ENCODE data around the gene TBL1XR1.
"Not testable (repeated sequence)": the region's sequence is repeated elsewhere in the genome, so short reads cannot be mapped to it uniquely, and the experiment has no call there.

TBL1XR1 gene

DNA sequence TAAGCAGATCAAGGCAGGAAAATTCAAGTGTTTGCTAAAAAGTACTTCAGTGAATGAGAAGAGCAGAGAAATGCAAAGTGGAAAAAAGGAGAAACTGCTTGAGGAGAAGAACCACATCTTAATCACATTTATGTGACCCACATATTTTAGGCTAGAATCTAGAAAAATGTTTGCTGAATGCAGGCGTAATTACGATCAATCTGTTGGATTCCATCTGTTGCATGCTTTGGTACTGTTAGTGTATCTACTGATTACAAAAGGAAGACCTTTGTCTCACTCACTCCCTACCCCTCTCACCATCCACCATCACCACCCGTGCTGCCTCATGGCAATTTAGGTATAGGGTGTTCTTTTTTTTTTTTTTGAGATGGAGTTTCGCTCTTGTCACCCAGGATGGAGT lies 9.7 kb upstream of the TBL1XR1 start:
- no peak for DNase-seq

DNA sequence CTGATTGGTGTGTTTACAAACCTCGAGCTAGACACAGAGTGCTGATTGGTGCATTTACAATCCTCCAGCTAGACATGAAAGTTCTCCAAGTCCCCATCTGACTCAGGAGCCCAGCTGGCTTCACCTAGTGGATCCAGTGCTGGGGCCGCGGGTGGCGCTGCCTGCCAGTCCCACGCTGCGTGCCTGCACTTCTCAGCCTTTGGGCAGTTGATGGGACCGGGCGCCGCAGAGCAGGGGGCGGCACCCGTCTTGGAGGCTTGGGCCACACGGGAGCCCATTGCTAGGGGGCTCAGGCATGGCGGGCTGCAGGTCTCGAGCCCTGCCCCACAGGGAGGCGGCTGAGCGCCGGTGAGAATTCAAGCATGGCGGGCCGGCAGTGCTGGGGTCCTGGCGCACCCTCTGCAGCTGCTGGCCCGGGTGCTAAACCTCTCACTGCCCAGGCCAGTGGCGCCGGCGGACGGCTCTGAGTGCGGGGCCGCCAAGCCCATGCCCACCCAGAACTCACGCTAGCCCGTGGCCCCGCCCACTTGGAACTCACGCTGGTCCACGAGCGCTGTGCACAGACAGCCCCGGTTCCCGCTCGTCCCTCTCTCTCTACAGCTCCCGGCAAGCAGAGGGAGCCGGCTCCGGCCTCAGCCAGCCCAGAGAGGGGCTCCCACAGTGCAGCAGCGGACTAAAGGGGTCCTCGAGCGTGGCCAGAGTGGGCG lies 6.6 kb upstream of the TBL1XR1 start:
- no peak for DNase-seq

DNA sequence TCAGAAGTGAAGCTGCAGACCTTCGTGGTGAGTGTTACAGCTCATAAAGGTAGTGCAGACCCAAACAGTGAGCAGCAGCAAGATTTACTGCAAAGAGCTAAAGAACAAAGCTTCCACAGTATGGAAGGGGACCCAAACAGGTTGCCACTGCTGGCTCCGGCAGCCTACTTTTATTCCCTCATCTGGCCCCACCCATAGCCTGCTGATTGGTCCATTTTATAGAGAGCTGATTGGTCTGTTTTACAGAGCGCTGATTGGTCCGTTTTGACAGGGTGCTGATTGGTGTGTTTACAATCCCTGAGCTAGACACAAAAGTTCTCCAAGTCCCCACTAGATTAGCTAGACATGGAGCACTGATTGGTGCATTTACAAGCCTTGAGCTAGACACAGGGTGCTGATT lies 5.7 kb upstream of the TBL1XR1 start:
- not testable (repeated sequence) for DNase-seq

DNA sequence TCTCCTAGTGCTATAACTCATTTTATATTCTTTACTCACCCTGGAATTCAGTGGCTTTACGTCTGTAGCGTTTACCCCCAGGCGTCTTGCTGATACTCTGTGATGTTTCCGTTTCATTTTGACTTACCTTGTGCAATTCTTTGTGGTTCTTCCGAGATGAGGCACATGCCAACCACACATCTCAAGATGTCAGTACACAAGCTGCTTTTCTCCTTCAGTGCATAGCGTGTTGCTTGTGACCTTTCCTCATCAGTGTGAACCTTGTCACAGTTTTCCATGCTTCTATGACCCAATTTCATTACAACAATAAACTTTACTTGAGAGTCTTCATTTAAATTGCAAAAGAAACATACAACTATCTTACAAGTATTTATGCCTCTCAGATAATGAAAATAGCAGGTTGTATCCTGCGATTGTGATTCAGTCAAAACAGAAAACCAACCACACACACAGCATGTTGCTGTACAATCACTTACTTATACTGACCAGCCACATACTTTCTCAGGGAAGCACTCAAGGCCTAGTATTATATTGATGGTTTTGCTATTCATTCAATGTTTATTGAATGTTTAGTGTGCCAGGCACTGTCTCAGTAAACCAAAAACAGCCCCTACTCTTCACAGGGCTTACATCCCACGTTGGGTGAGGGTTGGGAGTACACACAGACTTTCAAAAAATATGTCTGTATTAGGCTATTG lies 4.6 kb upstream of the TBL1XR1 start:
- DNase-seq = peak; percentile 35

DNA sequence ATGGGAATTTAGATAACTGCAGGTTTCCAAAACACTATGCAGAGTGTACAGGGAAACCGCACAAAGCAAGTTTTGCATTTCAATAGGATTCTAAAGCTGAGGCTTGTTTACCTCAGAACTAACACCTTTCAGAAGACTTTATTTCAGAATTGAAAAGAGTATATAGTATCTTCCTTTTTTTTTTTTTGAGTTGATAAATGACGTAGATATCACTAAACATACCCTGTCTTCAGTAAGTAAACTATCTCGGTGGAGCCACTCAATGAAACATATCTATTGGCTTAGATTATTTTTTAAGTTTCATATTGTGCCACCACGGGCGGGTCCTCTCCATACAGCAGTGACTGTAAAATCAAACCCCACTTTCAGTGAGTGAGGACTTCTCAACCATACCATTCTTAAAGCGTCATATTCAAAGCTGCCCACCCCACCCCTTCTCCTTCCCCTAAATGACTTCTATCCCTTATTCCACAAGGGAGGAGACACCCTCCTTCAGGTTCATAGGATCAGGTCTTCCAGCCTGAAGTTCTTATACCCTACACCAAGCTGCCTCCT lies 2.0 kb upstream of the TBL1XR1 start:
- DNase-seq = no peak

DNA sequence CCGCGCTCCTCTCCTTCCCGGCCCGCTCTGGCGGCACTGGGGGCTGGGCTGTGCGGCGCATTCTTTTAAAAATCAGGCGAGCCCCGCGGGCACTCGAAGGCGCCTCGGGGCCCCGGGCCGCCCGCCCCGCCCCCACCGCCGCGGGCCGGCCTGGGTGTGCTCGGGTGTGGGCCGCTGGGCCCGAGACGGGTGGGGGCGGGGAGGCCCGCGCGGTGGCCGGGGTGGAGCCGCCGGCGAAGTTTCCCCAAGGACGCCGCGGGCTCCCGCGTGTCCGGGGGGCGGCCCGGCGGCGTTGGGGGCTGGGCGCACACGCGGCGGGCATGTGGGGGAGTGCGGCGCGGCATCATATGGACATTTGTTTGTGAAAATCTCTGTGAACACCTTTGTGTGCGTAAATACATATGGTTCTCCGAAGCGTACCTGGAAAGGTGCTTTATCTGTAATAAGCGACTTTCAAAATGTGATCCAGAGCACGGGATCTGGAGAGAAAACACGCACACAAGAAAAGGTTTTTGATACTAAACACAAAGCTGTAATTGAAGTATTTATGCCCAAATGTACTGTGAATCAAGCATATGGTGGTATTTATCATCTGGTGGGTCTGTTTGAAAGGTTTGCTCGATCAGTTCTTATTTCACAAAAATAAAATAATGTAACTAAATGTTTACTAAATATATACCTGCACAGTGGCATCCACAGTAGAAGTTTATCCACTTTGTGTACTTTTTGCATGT lies 612 bp upstream of the TBL1XR1 start:
- no peak for DNase-seq

DNA sequence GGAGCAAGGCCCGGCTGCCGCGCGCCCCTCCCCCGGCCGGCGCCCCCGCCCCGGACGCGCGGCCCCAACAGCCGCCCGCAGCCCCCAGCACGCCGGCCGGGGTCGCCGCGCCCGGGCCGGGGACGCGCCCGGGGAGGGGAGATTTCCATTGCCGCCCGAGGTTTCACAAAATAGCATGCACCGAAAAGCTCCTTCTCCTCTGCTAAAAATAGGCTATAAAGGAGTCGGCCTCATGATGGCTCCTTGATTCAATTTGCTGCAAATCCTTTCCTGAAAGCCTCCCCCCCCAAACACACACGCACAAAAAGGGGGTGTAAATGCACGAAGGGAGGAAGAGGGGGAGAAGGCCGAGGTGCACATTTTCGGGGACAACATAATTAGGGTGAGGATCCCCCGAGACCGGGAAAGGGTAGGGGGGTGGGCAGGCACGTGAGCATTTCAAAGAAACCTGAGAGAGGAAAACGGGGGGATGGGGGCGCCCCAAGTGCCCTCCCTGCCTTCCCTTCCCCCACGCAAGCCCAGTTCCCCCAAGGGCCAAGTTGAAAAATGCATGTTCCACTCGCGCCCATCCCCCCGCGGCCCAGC lies 734 bp downstream of the TBL1XR1 start:
- no peak for DNase-seq

DNA sequence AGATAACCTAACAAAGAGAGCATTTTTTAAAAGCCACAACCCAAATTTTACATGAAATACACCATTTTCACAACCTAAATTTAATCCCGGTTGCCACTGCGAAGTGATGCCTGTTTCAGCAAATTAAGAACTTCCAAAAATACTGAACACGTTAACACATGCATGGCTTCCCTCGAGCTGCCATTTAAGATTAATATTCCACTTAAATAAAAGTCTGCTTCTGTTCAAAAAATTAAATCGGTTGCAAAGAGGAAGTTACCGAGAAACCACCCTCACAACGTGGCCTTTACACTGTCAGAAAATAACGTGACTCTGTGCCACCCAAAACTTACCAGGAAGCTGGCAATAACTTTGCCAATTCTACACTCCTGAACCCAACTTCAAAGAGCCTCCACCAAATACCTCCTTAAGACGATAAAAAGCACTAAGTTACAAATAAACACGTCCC lies 1.2 kb downstream of the TBL1XR1 start:
- peak; percentile 20 for DNase-seq

DNA sequence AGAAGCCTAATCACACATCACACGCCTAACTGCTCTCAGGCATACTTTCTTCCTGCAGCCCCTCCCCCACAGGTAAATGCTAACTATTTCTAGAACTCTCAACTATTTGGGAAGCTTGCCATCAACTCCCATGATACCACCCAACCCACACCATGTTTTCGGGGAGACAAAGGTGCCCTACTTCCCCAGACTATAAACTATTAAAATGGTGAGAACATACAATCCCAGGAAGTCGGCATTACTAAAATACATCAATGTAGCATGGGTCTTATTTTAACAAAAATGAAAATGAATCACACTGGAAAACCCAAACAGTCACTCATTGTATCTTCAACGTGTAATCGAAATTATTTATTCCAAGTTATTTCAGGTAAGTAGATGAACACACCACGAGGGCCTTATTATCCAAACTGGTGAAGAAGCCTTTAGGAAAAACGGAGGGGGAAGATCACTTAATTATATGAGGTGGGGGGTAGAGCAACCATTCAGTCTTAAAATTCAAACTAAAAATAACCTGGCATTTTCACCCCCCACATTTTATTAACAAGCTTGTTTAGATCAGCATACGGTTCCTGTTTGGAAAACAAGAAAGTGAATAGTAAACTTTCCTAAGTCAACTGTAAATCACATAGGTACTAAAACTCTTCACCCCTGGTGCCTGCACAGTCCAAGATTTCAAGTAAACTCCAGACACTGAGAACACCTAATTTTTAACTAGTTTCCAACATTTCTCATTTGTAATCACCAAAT lies 1.9 kb downstream of the TBL1XR1 start:
- DNase-seq = no peak

DNA sequence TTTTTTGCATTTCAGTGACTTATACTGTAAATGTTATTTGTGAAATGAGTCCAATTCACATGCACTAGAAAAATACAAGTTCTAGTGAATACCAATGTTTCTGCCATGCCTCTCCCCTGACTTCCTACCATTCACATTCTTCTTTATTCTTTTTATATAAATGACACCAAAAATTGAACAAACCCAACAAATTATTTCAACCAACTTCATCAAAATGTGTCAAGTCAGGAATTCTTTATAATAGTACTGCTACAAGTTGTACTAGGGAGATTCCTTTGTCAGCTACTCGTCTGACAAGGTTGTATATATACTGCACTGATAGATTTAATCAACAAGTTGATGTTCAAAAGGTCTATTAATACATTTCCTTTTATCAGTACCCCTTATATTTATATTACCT lies 3.0 kb downstream of the TBL1XR1 start:
- DNase-seq = no peak

DNA sequence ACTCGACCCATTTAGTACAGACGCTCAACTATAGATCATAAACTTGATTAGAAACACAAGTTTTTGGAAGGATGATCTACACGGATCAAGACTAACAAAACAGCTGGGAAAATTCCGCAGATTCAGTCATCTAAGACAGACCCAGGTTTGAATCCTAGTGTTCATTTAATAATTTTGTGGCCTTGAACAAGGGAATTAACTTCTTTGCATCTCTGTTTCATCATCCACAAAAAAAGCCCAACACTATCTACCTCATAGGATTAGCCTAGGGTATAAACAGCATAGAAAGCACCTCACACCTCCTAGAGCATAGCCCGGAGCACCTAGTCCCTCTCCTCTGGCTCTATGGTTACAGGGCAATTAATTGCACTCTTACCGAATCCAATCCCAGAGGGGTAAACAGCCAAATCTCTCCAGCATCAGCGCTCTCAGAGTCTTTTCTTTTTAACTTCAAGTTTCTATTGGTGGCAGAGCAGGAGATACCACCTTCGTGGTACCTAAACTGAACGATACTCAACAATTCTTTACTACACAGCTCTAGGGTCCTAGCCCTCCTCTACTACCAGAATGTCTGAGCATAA lies 3.5 kb downstream of the TBL1XR1 start:
- DNase-seq = no peak

DNA sequence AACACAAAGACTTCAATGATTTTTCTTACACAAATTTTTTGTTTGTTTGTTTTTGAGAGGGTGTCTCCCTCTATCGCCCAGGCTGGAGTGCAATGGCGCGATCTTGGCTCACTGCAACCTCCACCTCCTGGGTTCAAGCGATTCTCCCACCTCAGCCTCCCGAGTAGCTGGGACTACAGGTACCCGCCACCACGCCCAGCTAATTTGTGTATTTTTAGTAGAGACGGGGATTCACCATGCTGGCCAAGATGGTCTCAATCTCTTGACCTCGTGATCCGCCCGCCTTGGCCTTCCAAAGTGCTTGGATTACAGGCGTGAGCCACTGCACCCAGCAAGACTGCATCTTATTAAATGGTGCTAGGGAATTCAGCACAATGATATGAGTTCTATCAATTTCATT lies 4.0 kb downstream of the TBL1XR1 start:
- DNase-seq = not testable (repeated sequence)

DNA sequence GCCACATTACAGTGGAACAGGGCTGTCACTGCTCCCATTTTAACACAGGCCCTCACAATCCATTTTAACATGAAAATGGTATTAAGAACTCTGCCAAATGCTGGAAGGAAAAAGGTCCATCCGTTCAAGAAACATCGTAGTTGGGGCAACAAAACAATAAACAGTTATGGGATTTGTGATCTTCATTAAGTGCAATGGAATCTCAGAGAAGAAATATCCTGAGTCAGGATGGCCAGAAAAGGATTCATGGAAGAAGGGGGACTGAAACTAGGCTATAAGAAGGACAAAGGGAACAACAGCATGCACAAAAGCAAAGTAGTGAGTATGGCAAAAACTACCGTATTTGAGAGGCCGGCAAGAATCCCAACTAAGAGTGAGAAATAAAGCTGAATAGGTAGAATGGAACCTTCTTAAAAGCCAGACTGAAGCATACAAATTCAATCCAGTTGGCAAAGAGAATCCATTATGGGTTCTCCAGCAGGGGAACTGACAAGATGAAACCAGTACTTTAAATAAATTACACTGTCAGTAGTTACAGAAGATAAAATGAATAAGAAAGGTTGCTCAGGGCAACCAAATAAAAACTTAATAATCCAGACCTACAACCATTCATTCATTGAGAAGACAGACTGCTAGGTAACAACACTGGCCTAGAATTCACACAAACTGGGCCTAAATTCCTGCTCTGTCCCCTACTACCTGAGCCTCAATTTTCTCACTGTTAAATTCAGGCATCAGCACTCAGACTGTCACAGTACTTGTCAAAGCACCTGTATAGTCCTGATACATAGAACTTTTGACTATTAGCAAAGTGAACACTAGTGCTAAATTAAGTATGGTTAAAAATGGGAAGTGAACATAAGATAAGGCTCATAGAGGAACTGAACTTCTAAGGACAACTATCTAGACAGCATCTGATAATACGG lies 6.3 kb downstream of the TBL1XR1 start:
- DNase-seq = no peak

DNA sequence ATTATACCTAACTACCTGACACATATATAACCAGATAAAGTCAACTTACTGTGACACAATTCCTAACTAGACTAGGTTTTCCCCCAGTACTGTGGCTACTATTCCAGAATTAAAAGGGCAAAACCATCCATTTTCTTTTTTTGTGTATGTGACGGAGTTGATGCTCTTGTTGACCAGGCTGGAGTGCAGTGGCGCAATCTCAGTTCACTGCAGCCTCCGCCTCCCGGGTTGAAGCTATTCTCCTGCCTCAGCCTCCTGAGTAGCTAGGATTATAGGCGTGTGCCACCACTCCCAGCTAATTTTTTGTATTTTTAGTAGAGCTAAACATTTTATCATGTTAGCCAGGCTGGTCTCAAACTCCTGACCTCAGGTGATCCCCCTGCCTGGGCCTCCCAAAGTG lies 7.1 kb downstream of the TBL1XR1 start:
- DNase-seq = not testable (repeated sequence)

DNA sequence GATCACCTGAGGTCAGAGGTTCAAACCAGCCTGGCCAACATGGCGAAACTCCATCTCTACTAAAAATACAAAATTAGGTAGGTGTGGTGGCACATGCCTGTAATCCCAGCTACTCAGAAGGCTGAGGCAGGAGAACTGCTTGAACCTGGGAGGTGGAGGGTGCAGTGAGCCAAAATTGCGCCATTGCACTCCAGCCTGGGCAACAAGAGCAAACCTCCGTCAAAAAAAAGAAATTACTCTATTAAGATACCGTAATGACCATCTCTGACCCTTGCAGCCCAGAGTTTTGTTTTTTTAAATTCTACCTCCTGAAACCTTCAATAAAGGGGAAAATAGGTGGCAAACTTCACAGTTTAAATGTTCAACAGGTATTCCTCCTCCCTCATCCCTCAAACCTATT lies 9.0 kb downstream of the TBL1XR1 start:
- DNase-seq = not testable (repeated sequence)

DNA sequence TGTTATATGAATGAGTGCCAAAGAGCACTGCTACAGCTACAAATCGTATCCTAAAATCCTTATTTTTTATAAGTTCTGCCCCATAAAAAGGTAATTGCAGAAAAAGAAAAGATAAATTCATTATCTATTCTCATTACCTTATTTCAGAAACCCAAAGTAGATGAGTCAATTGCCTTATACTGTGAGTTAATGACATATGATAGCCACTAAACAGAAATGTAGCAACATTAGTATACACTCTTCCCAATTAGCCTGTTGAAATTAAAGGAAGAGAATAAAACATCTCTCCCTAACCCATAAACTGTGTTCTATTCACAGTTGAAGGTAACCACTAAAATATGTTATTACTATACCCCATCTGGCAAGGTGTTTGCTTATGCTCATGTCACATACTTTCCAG lies 11.0 kb downstream of the TBL1XR1 start:
- no peak for DNase-seq

DNA sequence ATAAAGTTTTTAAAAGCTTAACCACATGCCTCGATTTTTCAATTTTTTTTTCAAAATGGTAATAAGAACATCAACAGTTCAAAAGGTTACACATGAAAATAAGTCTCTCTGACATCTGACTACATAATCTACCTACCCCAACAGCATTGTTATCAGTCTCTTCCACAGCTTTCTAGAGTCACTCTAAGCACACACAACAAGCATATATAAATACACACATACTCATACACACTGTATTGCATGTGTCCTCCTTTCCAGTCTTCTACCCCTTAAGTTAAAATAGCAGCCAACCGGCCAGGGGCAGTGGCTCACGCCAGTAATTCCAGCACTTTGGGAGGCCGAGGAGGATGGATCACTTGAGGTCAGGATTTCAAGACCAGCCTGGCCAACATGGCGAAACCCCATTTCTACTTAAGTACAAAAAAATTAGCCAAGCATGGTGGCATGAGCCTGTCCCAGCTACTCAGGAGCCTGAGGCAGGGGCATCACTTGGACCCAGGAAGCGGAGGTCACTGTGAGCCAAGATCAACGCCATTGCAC lies 12.2 kb downstream of the TBL1XR1 start:
- no peak for DNase-seq

DNA sequence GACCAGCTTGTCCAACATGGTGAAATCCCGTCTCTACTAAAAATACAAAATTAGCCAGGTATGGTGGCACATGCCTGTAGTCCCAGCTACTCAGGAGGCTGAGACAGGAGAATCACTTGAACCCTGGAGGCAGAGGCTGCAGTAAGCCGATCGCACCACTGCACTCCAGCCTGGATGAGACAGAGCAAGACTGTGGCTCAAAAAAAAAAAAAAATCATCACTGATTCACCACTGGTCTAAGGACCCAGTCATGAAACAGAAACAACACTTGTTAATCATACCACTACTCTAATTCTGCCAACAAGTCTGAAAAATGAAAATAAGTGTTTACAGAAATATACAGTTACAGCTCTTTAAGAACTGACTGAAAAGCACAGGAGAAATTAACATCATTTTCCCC lies 12.7 kb downstream of the TBL1XR1 start:
- DNase-seq = not testable (repeated sequence)

DNA sequence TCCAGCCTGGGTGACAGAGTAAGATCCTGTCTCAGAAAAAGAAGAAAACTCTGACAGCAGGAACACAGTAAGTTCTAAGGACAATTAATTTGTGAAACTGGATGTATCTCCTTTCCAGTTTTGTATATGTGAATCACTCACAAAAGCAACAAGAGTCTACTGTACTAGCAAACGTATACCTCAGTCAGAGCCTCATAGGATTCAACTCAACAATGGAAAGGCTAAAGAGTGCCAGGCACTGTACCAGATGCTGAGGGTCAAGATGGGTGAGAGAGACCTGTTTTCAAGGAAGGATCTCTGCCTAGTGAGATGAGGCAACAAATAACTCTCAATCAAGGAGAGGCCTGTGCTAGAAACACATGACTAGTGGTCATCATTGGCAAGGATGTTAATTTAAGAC lies 14.9 kb downstream of the TBL1XR1 start:
- DNase-seq = no peak

DNA sequence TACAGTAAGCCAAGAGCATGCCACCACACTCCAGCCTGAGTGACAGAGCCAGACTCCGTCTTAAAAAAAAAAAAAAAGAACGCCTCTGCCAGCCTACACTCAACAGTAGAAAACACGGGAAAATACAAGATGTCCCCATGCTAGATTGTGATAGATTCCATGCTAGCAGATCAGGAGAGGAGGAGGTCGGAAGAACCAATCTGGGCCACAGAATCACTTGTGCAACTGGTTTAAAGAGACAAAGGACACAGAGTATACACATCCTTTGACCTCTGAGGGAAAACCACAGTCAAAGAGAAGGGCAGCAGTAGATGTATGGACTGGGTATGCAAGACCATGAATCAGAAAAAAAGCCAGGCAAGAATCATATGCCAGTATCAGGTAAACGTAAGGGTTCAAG lies 15.9 kb downstream of the TBL1XR1 start:
- no peak for DNase-seq

DNA sequence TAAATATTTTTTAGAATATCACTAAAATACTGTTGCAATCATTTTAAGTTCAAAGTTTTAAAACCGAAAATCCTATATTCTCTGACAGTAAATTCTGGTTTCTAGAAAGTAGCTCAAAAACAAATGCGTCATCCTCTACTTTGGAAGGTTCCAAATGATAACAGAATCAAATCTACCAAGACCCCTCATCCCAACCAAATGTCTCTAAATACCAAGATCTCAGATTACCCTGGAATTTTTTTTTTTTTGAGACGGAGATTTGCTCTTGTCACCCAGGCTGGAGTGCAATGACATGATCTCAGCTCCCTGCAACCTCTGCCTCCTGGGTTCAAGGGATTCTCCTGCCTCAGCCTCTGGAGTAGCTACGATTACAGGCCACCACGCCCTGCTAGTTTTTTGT lies 16.8 kb downstream of the TBL1XR1 start:
- DNase-seq = no peak

Measured in activated CD4-positive, alpha-beta T cell treated with anti-CD3 and anti-CD28 coated beads, Interleukin-2, amount 50 U/mL, for 1 hour (primary cell).